ENCODE measurements around the gene GNAS.

DNA sequence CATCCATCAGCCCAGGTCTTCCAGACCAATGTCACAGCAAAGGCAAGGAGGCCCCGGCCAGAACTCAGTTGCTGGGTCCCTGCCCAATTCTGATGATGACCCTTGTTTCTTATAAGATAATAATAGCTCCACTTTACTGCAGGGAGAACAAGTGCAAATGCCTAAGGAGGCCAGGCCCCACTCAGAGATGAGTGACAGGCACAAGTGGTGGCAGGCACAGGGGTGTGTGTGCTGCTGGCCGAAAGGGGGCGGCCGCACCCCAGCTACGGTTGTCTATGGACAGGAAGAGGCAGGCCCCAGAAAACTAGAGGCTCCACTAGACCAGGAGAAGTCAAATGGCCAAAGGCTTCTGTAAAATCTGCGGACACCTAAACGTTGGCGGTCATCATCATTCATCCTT lies 30.4 kb upstream of the GNAS start:
- TF ChIP-seq, protein P1, sequence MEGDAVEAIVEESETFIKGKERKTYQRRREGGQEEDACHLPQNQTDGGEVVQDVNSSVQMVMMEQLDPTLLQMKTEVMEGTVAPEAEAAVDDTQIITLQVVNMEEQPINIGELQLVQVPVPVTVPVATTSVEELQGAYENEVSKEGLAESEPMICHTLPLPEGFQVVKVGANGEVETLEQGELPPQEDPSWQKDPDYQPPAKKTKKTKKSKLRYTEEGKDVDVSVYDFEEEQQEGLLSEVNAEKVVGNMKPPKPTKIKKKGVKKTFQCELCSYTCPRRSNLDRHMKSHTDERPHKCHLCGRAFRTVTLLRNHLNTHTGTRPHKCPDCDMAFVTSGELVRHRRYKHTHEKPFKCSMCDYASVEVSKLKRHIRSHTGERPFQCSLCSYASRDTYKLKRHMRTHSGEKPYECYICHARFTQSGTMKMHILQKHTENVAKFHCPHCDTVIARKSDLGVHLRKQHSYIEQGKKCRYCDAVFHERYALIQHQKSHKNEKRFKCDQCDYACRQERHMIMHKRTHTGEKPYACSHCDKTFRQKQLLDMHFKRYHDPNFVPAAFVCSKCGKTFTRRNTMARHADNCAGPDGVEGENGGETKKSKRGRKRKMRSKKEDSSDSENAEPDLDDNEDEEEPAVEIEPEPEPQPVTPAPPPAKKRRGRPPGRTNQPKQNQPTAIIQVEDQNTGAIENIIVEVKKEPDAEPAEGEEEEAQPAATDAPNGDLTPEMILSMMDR (IDR thresholded peaks at IDR 0.05; ENCODE audit: insufficient read depth, low read depth, low read length), result no peak
- no peak for TF ChIP-seq EZH2 (IDR thresholded peaks at IDR 0.05; ENCODE audit: insufficient read depth, low read length)
